ENCODE measurements around the gene HSPBP1. TPM values are rescaled to one million over a fixed set of nuclear protein-coding genes. Genes with fewer than 3 reads are reported as not detected.

Gene HSPBP1
- total RNA-seq, 1 donor from 2014 or later = 66.4 TPM

GRCh38 chr19:55244004-55244680, 35.8 kb downstream of the HSPBP1 start:
- Mint-ChIP-seq H3K4me1 (ENCODE audit: low read depth) (peaks cover 16% of the 10 kb centered on the region), H3K4me3 (no peak overlapping the region), H3K9me3 (no peaks in the 10 kb centered on the region), H3K27me3 (ENCODE audit: insufficient read depth) (no peaks in the 10 kb centered on the region), H3K36me3 (ENCODE audit: low read depth) (peaks cover 22% of the 10 kb centered on the region), H3K27ac (no peak overlapping the region)
- intact Hi-C loops (cut with micrococcal nuclease) = no loop called here
- no peak for DNase-seq (ENCODE audit: low spot score)

GRCh38 chr19:55242517-55242916, 37.4 kb downstream of the HSPBP1 start:
- Mint-ChIP-seq H3K36me3 (ENCODE audit: low read depth) (peaks cover 29% of the 10 kb centered on the region), H3K9me3 (no peaks in the 10 kb centered on the region), H3K27ac (no peak overlapping the region), H3K27me3 (ENCODE audit: insufficient read depth) (no peaks in the 10 kb centered on the region), H3K4me3 (no peak overlapping the region), H3K4me1 (ENCODE audit: low read depth) (peaks cover 5% of the 10 kb centered on the region)
- no peak for DNase-seq (ENCODE audit: low spot score)
- intact Hi-C loops (cut with micrococcal nuclease) = no loop called here

GRCh38 chr19:55241935-55242464, 37.9 kb downstream of the HSPBP1 start:
- DNase-seq (ENCODE audit: low spot score) = no peak
- no peak overlapping the region for H3K4me3 Mint-ChIP-seq
- no peaks in the 10 kb centered on the region for H3K9me3 Mint-ChIP-seq
- H3K27ac Mint-ChIP-seq = no peak overlapping the region
- H3K36me3 Mint-ChIP-seq (ENCODE audit: low read depth) = peaks cover 34% of the 10 kb centered on the region
- H3K27me3 Mint-ChIP-seq (ENCODE audit: insufficient read depth) = no peaks in the 10 kb centered on the region
- intact Hi-C loops (cut with micrococcal nuclease) = no loop called here
- H3K4me1 Mint-ChIP-seq (ENCODE audit: low read depth) = peaks cover 5% of the 10 kb centered on the region

GRCh38 chr19:55241143-55241934, 38.6 kb downstream of the HSPBP1 start:
- intact Hi-C loops (cut with micrococcal nuclease) = no loop called here
- Mint-ChIP-seq H3K27me3 (ENCODE audit: insufficient read depth) (no peaks in the 10 kb centered on the region), H3K36me3 (ENCODE audit: low read depth) (peaks cover 40% of the 10 kb centered on the region), H3K27ac (no peak overlapping the region), H3K4me1 (ENCODE audit: low read depth) (peaks cover 5% of the 10 kb centered on the region), H3K4me3 (no peak overlapping the region), H3K9me3 (no peaks in the 10 kb centered on the region)
- no peak for DNase-seq (ENCODE audit: low spot score)

GRCh38 chr19:55240713-55241020, 39.2 kb downstream of the HSPBP1 start:
- no peaks in the 10 kb centered on the region for H3K27me3 Mint-ChIP-seq (ENCODE audit: insufficient read depth)
- H3K4me1 Mint-ChIP-seq (ENCODE audit: low read depth) = peaks cover 5% of the 10 kb centered on the region
- H3K4me3 Mint-ChIP-seq = no peak overlapping the region
- H3K36me3 Mint-ChIP-seq (ENCODE audit: low read depth) = peaks cover 41% of the 10 kb centered on the region
- no peaks in the 10 kb centered on the region for H3K9me3 Mint-ChIP-seq
- intact Hi-C loops (cut with micrococcal nuclease) = no loop called here
- H3K27ac Mint-ChIP-seq = no peak overlapping the region
- DNase-seq (ENCODE audit: low spot score) = no peak

GRCh38 chr19:55239004-55239403, 40.9 kb downstream of the HSPBP1 start:
- intact Hi-C loops (cut with micrococcal nuclease) = no loop called here
- Mint-ChIP-seq H3K36me3 (ENCODE audit: low read depth) (peaks cover 50% of the 10 kb centered on the region), H3K4me3 (no peak overlapping the region), H3K9me3 (no peaks in the 10 kb centered on the region), H3K27ac (no peak overlapping the region), H3K27me3 (ENCODE audit: insufficient read depth) (no peaks in the 10 kb centered on the region), H3K4me1 (ENCODE audit: low read depth) (peaks cover 5% of the 10 kb centered on the region)
- DNase-seq (ENCODE audit: low spot score) = no peak

GRCh38 chr19:55238030-55238429, 41.9 kb downstream of the HSPBP1 start:
- intact Hi-C loops (cut with micrococcal nuclease) = no loop called here
- Mint-ChIP-seq H3K4me3 (no peak overlapping the region), H3K36me3 (ENCODE audit: low read depth) (peaks cover 56% of the 10 kb centered on the region), H3K27ac (no peak overlapping the region), H3K27me3 (ENCODE audit: insufficient read depth) (no peaks in the 10 kb centered on the region), H3K4me1 (ENCODE audit: low read depth) (peaks cover 5% of the 10 kb centered on the region), H3K9me3 (no peaks in the 10 kb centered on the region)
- DNase-seq (ENCODE audit: low spot score) = no peak

- intact Hi-C loops (cut with micrococcal nuclease) = no loop called here
- H3K4me3 Mint-ChIP-seq = no peak overlapping the region
- H3K36me3 Mint-ChIP-seq (ENCODE audit: low read depth) = peaks cover 50% of the 10 kb centered on the region
Measured at GRCh38 chr19:55232986-55233385, 46.9 kb downstream of the HSPBP1 start.

GRCh38 chr19:55232286-55232602, 47.7 kb downstream of the HSPBP1 start:
- Mint-ChIP-seq H3K27ac (no peak overlapping the region), H3K9me3 (no peaks in the 10 kb centered on the region), H3K36me3 (ENCODE audit: low read depth) (peaks cover 47% of the 10 kb centered on the region), H3K4me3 (no peak overlapping the region), H3K4me1 (ENCODE audit: low read depth) (no peaks in the 10 kb centered on the region), H3K27me3 (ENCODE audit: insufficient read depth) (no peaks in the 10 kb centered on the region)
- intact Hi-C loops (cut with micrococcal nuclease) = no loop called here
- DNase-seq (ENCODE audit: low spot score) = no peak

More at GRCh38 chr19:55232986-55233385, 46.9 kb downstream of the HSPBP1 start:
- Mint-ChIP-seq H3K9me3 (no peaks in the 10 kb centered on the region), H3K27me3 (ENCODE audit: insufficient read depth) (no peaks in the 10 kb centered on the region), H3K27ac (no peak overlapping the region), H3K4me1 (ENCODE audit: low read depth) (no peaks in the 10 kb centered on the region)
- no peak for DNase-seq (ENCODE audit: low spot score)

GRCh38 chr19:55231391-55232285, 48.3 kb downstream of the HSPBP1 start:
- Mint-ChIP-seq H3K9me3 (no peaks in the 10 kb centered on the region), H3K36me3 (ENCODE audit: low read depth) (peaks cover 41% of the 10 kb centered on the region), H3K27me3 (ENCODE audit: insufficient read depth) (no peaks in the 10 kb centered on the region), H3K4me1 (ENCODE audit: low read depth) (no peaks in the 10 kb centered on the region), H3K4me3 (no peak overlapping the region), H3K27ac (no peak overlapping the region)
- intact Hi-C loops (cut with micrococcal nuclease) = no loop called here
- no peak for DNase-seq (ENCODE audit: low spot score)

GRCh38 chr19:55230780-55231179, 49.1 kb downstream of the HSPBP1 start:
- Mint-ChIP-seq H3K27me3 (ENCODE audit: insufficient read depth) (no peaks in the 10 kb centered on the region), H3K27ac (no peak overlapping the region), H3K9me3 (no peaks in the 10 kb centered on the region), H3K4me1 (ENCODE audit: low read depth) (no peaks in the 10 kb centered on the region), H3K4me3 (no peak overlapping the region), H3K36me3 (ENCODE audit: low read depth) (peaks cover 37% of the 10 kb centered on the region)
- DNase-seq (ENCODE audit: low spot score) = no peak
- intact Hi-C loops (cut with micrococcal nuclease) = no loop called here

- Mint-ChIP-seq H3K4me3 (no peak overlapping the region), H3K36me3 (ENCODE audit: low read depth) (peaks cover 41% of the 10 kb centered on the region), H3K4me1 (ENCODE audit: low read depth) (no peaks in the 10 kb centered on the region), H3K27ac (no peak overlapping the region), H3K9me3 (no peaks in the 10 kb centered on the region), H3K27me3 (ENCODE audit: insufficient read depth) (no peaks in the 10 kb centered on the region)
- intact Hi-C loops (cut with micrococcal nuclease) = no loop called here
- DNase-seq (ENCODE audit: low spot score) = no peak
Measured at GRCh38 chr19:55230329-55230728, 49.6 kb downstream of the HSPBP1 start.

- H3K4me3 Mint-ChIP-seq = no peak overlapping the region
- no peaks in the 10 kb centered on the region for H3K4me1 Mint-ChIP-seq (ENCODE audit: low read depth)
- intact Hi-C loops (cut with micrococcal nuclease) = no loop called here
- no peaks in the 10 kb centered on the region for H3K27me3 Mint-ChIP-seq (ENCODE audit: insufficient read depth)
- no peaks in the 10 kb centered on the region for H3K9me3 Mint-ChIP-seq
- no peak overlapping the region for H3K27ac Mint-ChIP-seq
- no peak for DNase-seq (ENCODE audit: low spot score)
- H3K36me3 Mint-ChIP-seq (ENCODE audit: low read depth) = peaks cover 36% of the 10 kb centered on the region
Measured at GRCh38 chr19:55229789-55230182, 50.1 kb downstream of the HSPBP1 start.

Data from activated T-helper 1 cell treated with anti-CD3 and anti-CD28 coated beads, Interleukin-12 subunit alpha, Interleukin-12 subunit beta, Interleukin-2, Interleukin-4 antibody, amounts not matched to agents 30 ng/mL and 10 ng/mL and 1 ng/mL, durations not matched to agents 14 hours and 24 hours and 36 hours (primary cell).